Urinary bladder (tissue), 4 donors: ENCODE measurements around the gene TANC1. TPM values are rescaled to one million over a fixed set of nuclear protein-coding genes. Genes with fewer than 3 reads are reported as not detected.

Experiments
- DNase-seq: peaks from one replicate; pipeline ENCODE4 v3.0.0-alpha.2; 2015; ENCODE audit errors: extremely low spot score
- H3K27ac ChIP-seq: one replicate; pipeline ENCODE4 v1.5.1; 2013; ENCODE audit warnings: low read depth, mild to moderate bottlenecking, moderate library complexity
- H3K36me3 ChIP-seq: one replicate; pipeline ENCODE4 v1.6.1; 2013; ENCODE audit warnings: mild to moderate bottlenecking, moderate library complexity; ENCODE audit not compliant: insufficient read depth
- H3K4me1 ChIP-seq: one replicate; pipeline ENCODE4 v1.6.1; 2013; ENCODE audit warnings: mild to moderate bottlenecking, moderate library complexity; ENCODE audit not compliant: insufficient read depth
- H3K4me3 ChIP-seq: one replicate; pipeline ENCODE4 v1.5.1; 2013; ENCODE audit warnings: low read depth, low read length
- WGBS: extraction: QIAGEN DNeasy Blood & Tissue Kit; methylation state at CpG from one replicate; pipeline ENCODE4 v1.1.7; 2013; 5-methylcytosine and 5-hydroxymethylcytosine counted together
- polyA plus RNA-seq: library from polyadenylated mRNA; stranded (reverse); fragments of 200-250 nt; gene quantifications from one replicate; pipeline ENCODE4 v1.2.3, GENCODE V29; 2013
- small RNA-seq: library from RNA; depleted of rRNA; stranded (forward); fragments of <200 nt; gene quantifications from one replicate; pipeline ENCODE3, GENCODE V24; 2014
- total RNA-seq: library from RNA; depleted of rRNA; stranded (reverse); fragments of >200 nt; gene quantifications from one replicate; pipeline ENCODE4 v1.2.3, GENCODE V29; 2014
- donor health status: healthy with polysubstance abuse.
- donor health status: healthy.

TANC1 gene
- total and polyA plus RNA-seq, 2 donors, result 18.4 to 47.5 TPM

DNA sequence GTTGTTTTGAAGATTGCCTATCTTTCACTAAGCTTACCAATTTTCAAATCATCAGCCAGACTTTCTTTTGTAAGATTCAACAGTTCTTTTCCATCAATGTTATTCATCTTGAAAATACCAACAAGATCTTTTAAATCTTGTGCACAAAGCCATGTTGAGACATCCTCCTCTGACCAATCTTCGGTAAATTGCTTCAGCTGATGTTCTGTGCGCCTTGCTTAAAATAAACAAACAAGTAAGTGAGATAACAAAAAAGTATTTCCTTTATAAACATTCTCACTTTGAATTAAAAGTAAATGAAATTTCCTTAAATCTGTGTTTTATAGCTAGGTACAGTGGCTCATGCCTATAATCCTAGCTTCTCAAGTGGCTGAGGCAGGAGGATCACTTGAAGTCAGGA, 287.7 kb downstream of the TANC1 start:
- H3K4me1 ChIP-seq, result no peaks in the 10 kb centered on the region
- peaks cover 1% of the 10 kb centered on the region for H3K36me3 ChIP-seq
- H3K27ac ChIP-seq, result no peak overlapping the region
- DNase-seq, result no peak
- whole genome bisulfite sequencing, result 50% methylated on average over 2 of the region's 2 CpGs
- H3K4me3 ChIP-seq, result no peak overlapping the region

DNA sequence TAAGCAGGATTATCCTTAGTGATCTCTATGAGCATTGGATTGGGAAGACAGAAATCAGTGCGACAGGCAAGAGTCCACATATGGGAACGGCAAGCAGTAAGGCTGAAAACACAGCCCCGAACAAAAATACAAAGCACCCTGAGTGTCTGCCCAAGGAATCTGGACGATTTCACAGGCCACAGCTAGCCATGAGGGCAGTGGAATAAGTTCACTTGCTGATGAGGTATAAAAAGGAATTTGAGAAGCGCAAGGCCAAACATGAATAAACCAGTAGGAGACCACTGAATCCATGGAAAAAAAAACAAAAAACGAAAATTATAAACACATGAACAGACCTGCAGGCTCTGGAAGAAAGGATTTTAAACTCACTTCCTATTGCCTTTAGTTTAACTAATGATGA, 293.8 kb downstream of the TANC1 start:
- Histone ChIP-seq H3K4me3 (no peak overlapping the region), H3K27ac (no peak overlapping the region), H3K4me1 (no peaks in the 10 kb centered on the region), H3K36me3 (peaks cover 1% of the 10 kb centered on the region)
- WGBS, result 83% methylated on average over 6 of the region's 6 CpGs
- DNase-seq, result no peak

DNA sequence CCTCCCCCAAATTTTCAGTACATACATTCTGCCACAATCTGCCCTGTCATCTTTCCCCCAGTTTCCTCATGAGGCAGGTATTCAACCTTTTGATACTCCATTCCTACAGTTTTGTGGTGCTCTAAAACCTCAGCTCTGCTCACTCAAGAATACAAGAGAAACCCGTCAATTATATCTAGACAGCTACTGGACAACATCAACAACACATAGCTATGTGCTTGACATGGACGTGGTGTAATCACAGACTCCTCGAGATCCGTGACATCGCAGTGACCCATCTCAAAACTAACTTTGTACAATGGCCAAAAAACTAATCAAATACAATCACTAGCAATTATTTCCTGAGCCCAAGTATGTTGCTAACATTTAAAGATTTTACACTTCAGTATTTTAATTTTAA, 294.5 kb downstream of the TANC1 start:
- no peaks in the 10 kb centered on the region for H3K4me1 ChIP-seq
- WGBS, result 88% methylated on average over 5 of the region's 5 CpGs
- H3K4me3 ChIP-seq, result no peak overlapping the region
- DNase-seq, result no peak
- no peak overlapping the region for H3K27ac ChIP-seq
- peaks cover 1% of the 10 kb centered on the region for H3K36me3 ChIP-seq

DNA sequence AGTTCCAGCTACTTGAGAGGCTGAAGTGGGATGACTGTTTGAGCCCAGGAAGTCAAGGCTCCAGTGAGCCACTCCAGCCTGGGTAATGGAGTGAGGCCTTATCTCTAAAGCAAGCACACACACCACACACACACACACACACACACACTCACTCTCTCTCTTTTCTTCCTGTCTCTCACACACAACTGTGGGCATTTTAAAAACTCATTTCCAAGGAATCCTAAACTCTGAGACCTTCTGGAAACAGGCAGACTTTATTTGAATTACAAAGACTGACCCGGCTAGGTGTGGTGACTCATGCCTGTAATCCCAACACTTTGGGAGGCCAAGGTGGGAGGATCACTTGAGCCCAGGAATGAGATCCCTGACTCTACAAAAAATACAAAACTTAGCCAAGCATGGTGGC, 296.7 kb downstream of the TANC1 start:
- 77% methylated on average over 1 of the region's 1 CpG for WGBS
- H3K4me1 ChIP-seq, result no peaks in the 10 kb centered on the region
- DNase-seq, result no peak
- no peak overlapping the region for H3K27ac ChIP-seq
- H3K36me3 ChIP-seq, result no peaks in the 10 kb centered on the region
- H3K4me3 ChIP-seq, result no peak overlapping the region

DNA sequence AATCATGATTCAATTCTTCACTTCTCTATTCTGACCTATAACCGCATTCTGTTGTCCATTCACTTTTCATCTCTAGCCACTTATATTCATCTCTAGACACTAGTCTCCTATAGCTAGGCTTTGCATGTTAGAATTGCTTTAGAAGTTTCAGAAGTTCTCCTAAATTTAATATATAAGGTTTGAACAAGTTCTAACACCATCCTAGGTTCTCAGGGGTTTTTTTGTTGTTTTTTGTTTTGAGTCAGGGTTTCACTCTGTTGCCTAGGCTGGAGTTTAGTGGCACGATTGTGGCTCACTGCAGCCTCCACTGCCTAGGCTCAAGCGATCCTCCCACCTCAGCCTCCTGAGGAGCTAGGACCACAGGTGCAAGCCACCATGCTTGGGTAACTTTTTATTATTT, 298.1 kb downstream of the TANC1 start:
- Histone ChIP-seq H3K4me3 (no peak overlapping the region), H3K27ac (no peak overlapping the region), H3K4me1 (no peaks in the 10 kb centered on the region), H3K36me3 (no peaks in the 10 kb centered on the region)
- WGBS, result 98% methylated on average over 3 of the region's 3 CpGs
- DNase-seq, result no peak

DNA sequence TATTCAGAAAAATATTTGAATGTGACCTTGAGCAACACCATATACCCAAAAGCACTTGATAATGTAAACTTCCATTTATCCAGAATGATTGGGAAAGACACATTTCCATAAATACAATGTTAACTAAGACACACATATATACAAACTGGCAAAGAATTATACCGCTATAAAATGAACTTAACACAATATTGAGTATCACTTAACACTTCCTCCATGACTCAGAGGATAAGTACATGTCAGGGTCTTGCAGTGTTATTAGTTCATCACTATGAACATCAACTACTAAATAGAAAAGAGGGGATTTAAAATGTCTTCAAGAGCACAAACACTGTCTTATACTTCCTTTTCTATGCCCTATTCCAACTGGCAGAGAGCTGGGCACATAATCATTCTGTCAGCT, 299.5 kb downstream of the TANC1 start:
- no peak overlapping the region for H3K4me3 ChIP-seq
- H3K4me1 ChIP-seq, result no peaks in the 10 kb centered on the region
- 73% methylated on average over 1 of the region's 1 CpG for WGBS
- no peaks in the 10 kb centered on the region for H3K36me3 ChIP-seq
- H3K27ac ChIP-seq, result no peak overlapping the region
- no peak for DNase-seq

DNA sequence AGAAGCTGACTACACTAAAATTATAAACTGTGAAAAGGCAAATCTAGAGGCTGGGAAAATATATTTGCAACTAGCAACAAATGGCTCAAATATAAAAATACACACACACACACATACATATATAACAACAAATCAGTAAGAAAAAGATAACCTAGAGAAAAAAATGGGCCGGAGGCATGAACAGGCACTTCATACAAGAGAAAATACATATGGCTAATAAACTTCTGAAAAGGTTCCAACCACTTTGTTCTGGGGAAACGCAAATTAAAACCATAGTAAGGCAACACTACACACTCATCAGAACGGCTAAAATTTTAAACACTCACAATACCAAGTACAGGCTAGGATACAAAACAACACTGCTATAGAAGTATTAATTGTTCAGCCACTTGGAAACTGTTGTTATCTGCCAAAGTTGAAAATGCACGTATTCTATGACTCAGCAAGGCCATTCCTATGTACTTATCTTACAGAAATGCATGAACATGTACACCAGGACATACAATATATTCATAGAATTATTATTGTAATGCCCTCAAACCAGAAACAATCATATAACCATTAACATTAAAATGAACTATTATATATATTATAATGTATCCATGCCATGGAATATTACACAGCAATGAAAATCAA, 302.4 kb downstream of the TANC1 start:
- 98% methylated on average over 4 of the region's 4 CpGs for WGBS
- Histone ChIP-seq H3K4me1 (no peaks in the 10 kb centered on the region), H3K4me3 (no peak overlapping the region), H3K27ac (no peak overlapping the region), H3K36me3 (no peaks in the 10 kb centered on the region)
- DNase-seq, result no peak

DNA sequence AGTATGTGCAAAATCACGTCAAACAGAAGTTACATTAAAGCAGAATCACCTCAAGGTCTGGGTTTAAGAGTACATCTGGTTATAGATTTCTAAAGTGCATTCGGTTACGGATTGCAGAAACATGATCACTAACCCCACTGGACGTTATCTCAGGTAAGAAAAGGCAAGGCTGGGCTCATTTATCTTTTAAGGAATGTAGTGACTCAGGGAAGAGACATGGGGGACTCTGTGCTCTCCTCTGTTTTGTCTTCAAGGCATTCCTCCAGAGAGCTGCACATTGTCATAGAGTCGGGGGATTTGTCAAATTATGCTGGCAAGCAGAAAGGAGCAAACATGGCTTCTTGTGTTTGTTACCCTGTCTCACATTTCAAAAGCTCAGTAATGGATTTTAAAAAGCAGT, 303.7 kb downstream of the TANC1 start:
- DNase-seq, result no peak
- Histone ChIP-seq H3K36me3 (no peaks in the 10 kb centered on the region), H3K27ac (no peak overlapping the region), H3K4me3 (no peak overlapping the region), H3K4me1 (no peaks in the 10 kb centered on the region)
- 82% methylated on average over 5 of the region's 5 CpGs for WGBS

DNA sequence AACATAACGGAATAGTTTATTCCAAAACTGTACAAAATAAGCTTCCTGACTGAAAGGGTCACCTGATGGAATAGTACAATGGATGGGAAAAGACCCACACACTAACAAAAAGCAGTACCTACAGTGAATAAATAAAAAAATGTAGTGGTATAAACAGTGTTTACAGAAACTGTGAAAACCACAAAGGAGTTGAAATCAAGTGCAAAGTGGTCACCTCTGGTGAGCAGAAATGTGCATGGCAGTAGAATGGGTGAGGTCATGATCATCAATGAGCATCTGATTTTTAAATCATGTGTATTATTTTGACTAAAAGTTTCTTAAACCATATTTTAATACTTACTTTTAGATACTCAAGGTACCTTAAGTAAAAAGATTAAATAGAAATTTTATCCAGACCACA, 306.7 kb downstream of the TANC1 start:
- 94% methylated on average over 1 of the region's 1 CpG for WGBS
- H3K4me3 ChIP-seq, result no peak overlapping the region
- no peak for DNase-seq
- no peak overlapping the region for H3K27ac ChIP-seq
- H3K36me3 ChIP-seq, result peaks cover 1% of the 10 kb centered on the region
- H3K4me1 ChIP-seq, result no peaks in the 10 kb centered on the region

DNA sequence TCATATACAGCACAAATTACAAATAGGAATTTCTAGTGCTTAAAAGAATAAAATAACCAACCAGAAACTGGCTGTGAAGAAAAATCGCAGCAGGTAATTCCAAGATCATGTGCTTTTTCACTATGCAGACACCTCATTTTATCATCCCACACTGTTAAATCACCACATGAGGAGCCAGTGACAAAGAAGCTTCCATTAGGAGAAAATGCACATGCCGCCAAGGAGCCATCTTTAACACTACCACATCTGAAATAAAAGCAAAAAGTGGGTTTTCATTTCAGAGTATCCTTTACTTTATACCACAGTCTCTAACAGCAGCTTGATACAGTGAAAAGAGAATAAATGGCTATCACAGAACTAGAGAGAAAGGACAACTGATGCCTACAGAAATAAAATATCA, 311.3 kb downstream of the TANC1 start:
- no peak for DNase-seq
- H3K27ac ChIP-seq, result no peak overlapping the region
- 98% methylated on average over 2 of the region's 2 CpGs for WGBS
- H3K4me1 ChIP-seq, result no peaks in the 10 kb centered on the region
- H3K36me3 ChIP-seq, result peaks cover 1% of the 10 kb centered on the region
- no peak overlapping the region for H3K4me3 ChIP-seq

DNA sequence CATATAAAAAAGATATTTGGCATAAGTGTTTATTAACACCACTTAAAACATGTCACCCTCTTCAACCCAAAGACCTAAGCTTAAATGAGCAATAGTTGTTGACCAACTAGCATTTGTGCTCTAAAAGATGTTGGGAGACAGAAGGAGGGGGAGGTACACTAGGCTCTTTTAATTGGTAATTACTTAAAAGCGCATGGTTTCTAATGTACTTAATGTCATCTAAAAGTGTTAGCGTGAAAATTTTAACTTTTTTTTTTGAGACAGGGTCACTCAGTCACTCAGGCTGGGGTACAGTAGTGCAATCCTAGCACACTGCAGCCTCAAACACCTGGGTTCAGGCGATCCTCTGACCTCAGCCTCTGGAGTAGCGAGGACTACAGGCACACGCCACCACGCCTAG, 312.6 kb downstream of the TANC1 start:
- Histone ChIP-seq H3K27ac (no peak overlapping the region), H3K36me3 (peaks cover 1% of the 10 kb centered on the region), H3K4me1 (no peaks in the 10 kb centered on the region), H3K4me3 (no peak overlapping the region)
- WGBS, result 98% methylated on average over 6 of the region's 6 CpGs
- no peak for DNase-seq

Small RNA genes lying within 50 kb of the gene (small RNA-seq; reads per million reads assigned to genes)
- gene MIR6888 (0.09 reads per million), gene RNU2-21P (not detected), gene RNU6-580P (not detected)

Other genes with a start within 250 kb of the TANC1 start
- not detected for gene DAPL1, start 173.3 kb upstream of the TANC1 start, total RNA-seq
- 0.68 TPM for gene DAPL1, start 173.3 kb upstream of the TANC1 start, polyA plus RNA-seq